Right ventricle myocardium inferior (tissue), 1 donor: Measurements from ENCODE around the gene IKZF1. TPM values are rescaled to one million over a fixed set of nuclear protein-coding genes. Genes with fewer than 3 reads are reported as not detected.

Source experiments
- ATAC-seq: fragments of 200-7000 bp; cut with Tn5 transposase; one replicate; pipeline ENCODE4 v1.9.1; 2020; ENCODE audit warnings: mild to moderate bottlenecking, moderate library complexity
- DNase-seq: peaks from one replicate; pipeline ENCODE4 v3.0.0; 2021; ENCODE audit errors: missing footprints
- intact Hi-C: fragments of 100-400 bp; cut with DNase I; formaldehyde crosslinking; loops from one replicate; pipeline ENCODE4 v1.11.0; 2022
- total RNA-seq: library from RNA; stranded (reverse); fragmentation: NEBNext Ultra II Directional; extraction: Animal tissue kit (Norgen Biotek cat#: 25700); gene quantifications from one replicate; pipeline ENCODE4 v1.2.1, GENCODE V29; 2021
- donor health status: DM: no; HTN: yes; CAD: no; lungs with severe emphysema.

The IKZF1 gene
- total RNA-seq, 1 donor from 2014 or later = 3.5 TPM

DNA sequence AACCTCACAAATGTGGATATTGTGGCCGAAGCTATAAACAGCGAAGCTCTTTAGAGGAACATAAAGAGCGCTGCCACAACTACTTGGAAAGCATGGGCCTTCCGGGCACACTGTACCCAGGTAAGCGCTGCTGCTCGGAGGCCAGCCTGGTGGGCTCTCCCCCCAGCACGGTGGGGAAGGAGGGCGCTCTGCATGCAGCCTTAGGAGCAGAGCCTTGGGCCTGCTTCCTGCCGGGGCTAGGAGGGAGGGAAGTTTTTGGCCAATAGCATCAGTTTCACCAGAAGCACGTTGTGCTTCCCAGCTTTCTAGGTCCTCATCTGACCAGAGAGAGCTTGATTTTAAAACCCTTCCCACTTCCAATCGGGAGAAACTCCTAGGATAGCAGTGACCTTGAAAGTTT is 82.8 kb downstream of the IKZF1 start:
- DNase-seq = no peak
- intact Hi-C loops = no loop called here
- ATAC-seq = no peak

DNA sequence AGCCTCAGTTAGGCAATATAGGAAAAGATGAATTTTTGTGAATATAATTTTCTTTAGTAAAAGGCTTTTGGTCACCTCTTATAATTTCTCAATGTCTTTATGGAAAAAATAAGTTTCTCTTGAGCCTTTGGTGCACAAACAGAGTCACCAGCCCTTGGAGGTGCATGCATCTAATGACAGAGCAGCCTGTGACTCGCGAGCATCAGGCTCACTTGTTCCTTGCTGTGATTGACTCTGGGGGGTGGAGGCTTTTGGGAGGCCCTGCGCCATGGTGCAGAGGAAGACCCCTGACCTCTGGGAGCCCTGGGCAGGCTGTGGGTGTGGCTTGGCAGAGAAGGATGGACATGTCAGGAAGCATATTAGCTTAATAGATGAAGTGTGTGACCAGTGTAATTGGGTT is 85.4 kb downstream of the IKZF1 start:
- no peak for DNase-seq
- no peak for ATAC-seq
- intact Hi-C loops = no loop called here

DNA sequence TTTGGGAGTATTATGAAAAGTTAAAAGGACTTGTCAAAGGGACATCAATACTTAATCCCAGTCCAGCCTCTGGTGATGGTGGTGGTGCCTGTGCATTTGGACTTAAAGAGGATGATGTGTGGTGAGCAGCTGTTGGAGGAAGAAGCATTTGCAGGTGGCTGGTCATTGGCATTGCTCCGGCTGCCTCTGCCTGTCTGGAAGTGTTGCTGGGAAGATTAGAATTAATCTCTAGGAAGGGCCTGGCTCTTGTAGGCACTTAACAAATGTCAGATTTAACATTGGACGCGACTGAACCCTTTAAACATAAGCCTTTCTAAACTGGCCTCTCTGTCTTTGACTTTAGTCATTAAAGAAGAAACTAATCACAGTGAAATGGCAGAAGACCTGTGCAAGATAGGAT is 86.9 kb downstream of the IKZF1 start:
- ATAC-seq = no peak
- no peak for DNase-seq
- intact Hi-C loops = no loop called here

DNA sequence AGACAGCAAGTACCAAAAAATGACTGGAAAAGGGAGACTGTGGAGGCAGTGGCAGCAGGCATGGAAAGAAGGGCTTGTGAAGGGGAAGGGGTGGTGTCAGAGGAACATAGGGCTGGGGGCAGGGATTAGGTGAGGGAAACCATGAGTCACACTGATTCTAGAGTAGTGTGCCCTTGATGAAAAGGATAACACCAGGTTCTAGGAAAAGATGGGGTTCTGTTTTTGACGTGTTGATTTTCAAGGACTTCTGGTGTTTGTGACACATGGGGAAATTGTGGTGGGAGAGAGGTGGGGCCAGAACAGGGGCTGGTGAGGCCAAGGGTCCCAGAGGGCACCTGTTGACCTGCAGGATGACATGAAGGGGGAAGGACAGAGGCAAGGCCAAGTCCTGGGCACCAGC is 88.6 kb downstream of the IKZF1 start:
- DNase-seq (no peak), ATAC-seq (no peak)
- intact Hi-C loops = no loop called here

GRCh38 chr7:50393547-50394252 is 89.2 kb downstream of the IKZF1 start:
- DNase-seq = no peak
- no peak for ATAC-seq
- intact Hi-C loops = no loop called here

DNA sequence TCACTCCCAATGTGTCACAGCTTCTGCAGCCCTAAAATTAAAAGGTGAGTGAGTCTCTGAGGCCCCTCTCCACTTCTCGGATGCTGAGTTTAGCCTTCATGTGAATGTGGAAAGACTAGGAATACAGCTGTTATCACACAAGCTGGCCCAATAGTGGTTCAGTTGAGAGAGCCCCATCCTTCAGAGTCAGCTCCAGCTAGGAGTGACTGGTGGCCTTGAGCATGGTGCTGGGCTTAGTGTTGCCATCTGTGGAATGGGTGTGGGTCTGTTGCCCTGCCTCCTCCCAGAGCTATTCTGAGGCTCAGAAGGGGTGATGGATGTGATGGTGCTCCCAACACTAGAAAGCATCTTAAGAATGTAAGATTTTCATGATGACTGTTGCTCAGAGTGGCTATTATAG is 89.8 kb downstream of the IKZF1 start:
- DNase-seq (no peak), ATAC-seq (no peak)
- intact Hi-C loops = no loop called here

DNA sequence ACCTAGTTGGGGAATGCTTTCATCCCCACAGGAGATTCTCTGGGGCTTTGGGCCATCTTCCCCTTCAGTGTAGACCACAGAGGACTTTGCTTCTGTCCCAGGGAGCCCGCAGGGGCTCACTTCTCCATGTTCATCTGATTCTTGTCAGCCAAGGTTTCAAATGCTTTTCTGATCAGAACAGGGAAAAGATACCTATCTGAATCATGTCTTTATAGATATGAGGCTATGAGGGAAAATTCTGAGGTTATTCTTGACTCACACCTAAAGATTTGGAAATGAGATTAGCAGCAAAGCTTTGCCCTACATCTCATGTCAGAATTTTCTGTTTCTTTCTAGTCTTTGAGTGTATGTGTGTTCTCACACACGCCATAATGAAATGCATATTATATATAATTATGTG is 92.3 kb downstream of the IKZF1 start:
- DNase-seq = no peak
- intact Hi-C loops = no loop called here
- no peak for ATAC-seq

DNA sequence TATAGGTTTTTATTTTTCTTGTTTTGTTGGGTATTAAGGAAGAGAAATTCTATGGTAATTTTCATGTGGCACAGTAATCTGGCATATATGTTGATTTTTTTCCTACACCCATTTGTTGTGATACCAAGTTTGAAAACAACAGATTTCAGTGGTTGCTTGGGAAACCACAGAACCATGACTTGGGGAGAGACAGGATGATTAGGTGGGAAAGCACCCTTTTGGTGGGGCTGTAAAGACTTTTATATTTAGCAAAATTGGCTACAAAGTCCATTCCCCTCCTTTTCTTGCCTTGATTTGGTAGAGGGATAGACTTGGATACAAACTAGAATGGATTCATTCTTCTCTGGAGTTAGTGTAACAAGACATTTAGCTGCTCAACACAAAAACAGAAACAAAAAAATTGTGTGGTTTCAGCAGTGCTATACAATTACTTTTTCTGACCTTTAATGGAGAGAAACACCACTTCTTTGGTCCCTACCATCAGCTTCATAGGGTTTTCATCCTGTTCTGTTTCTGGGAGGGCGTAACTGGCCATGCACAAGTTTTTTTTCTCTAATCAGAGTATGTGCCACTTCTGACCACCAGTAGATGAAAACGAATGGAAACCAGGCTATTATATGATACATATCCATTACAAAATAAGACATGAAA is 92.9 kb downstream of the IKZF1 start:
- no peak for ATAC-seq
- intact Hi-C loops = no loop called here
- DNase-seq = no peak

DNA sequence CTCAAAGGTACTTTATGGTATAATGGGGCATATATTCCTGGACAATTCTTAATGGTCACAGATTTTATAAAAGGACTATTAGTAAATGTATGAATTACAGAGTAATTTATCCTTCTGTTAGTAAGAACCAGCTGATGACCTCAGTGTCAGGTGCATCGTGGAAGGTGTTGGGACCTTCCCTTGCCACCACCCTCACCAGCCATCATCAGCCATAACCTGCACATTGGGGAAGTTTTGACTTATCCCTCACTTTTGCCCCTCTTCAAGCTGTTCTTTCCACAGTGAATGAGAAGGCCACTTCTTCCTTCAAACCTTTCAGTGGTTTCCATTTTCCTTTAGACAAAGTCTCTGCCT is 93.4 kb downstream of the IKZF1 start:
- intact Hi-C loops = no loop called here
- DNase-seq (no peak), ATAC-seq (no peak)

DNA sequence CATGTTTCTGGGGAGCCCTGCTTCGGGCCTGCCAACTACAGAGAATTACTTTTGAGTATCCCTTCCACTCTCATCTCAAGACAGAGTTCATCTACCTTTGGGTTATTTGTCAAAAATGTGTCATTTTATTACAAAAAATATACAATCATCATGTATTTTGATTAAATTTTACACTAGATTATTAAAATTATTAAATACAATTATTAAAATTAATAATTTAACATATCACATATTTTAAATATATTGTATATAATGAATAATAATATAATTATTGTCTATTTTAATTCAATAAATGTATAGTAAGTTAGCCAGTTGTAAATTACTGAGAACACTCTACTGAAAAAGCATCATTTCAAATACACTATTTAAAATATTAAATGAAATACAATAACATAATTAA is 94.7 kb downstream of the IKZF1 start:
- no peak for DNase-seq
- intact Hi-C loops = no loop called here
- ATAC-seq = no peak

DNA sequence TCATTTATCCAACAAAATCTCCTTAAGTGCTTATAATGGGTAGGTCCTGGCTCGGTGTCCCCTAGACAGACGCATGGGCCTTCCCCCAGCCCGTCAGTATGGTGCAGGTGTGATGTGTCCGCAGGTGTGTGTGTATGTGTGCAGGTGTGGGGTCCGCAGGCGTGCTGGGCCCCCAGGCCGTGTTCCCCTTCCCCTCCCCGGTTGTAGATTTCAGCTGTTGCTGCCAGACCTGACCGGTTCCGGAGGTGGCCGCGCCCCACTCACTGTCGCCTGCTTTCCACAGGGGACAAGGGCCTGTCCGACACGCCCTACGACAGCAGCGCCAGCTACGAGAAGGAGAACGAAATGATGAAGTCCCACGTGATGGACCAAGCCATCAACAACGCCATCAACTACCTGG is 95.1 kb downstream of the IKZF1 start:
- intact Hi-C loops = no loop called here
- ATAC-seq (no peak), DNase-seq (no peak)

DNA sequence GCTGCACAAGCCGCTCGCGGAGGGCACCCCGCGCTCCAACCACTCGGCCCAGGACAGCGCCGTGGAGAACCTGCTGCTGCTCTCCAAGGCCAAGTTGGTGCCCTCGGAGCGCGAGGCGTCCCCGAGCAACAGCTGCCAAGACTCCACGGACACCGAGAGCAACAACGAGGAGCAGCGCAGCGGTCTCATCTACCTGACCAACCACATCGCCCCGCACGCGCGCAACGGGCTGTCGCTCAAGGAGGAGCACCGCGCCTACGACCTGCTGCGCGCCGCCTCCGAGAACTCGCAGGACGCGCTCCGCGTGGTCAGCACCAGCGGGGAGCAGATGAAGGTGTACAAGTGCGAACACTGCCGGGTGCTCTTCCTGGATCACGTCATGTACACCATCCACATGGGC is 95.6 kb downstream of the IKZF1 start:
- ATAC-seq (no peak), DNase-seq (no peak)
- intact Hi-C loops = no loop called here

DNA sequence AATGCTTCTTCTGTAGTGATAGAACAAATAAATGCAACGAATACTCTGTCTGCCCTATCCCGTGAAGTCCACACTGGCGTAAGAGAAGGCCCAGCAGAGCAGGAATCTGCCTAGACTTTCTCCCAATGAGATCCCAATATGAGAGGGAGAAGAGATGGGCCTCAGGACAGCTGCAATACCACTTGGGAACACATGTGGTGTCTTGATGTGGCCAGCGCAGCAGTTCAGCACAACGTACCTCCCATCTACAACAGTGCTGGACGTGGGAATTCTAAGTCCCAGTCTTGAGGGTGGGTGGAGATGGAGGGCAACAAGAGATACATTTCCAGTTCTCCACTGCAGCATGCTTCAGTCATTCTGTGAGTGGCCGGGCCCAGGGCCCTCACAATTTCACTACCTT is 99.9 kb downstream of the IKZF1 start:
- DNase-seq (no peak), ATAC-seq (no peak)
- intact Hi-C loops = no loop called here

DNA sequence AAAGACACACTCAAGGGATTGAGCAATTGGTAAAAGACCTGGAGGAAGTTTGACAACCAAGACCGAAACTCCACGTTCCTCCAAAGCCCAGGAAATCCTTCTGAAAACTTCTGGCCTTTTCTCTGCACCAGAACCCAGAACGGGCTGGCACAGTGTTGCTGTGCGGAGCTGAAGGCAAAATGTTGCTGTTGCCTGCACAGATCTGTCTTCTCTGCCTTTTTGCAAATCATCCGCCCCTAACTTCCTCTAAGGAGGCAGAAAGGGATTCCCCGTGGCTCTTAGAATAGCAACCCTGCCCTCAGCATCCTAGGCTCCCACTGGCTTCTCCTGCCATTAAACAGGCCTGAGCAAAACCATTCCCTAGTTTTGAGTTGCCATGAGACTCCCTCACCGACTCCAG is 100.7 kb downstream of the IKZF1 start:
- ATAC-seq = no peak
- intact Hi-C loops = no loop called here
- no peak for DNase-seq

DNA sequence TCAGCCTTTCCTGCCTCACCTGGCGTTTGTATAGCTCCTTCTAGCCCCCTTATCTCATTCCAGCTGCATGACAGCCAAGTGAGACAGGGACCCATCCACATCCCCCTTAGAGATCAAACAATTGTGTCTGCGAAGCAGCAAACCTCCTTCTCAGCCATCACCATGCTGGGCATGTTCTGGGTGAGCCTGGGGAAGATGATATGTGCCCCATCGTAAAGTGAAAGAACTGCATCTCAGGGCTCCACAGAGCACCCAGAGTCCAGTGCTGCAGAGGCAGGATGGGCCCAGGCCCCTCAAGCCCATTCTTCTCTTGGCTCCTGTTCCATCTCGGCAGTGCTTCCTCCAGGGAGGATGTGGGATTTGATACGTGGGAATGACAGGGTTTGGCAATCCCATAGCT is 102.4 kb downstream of the IKZF1 start:
- DNase-seq (no peak), ATAC-seq (no peak)
- intact Hi-C loops = no loop called here

DNA sequence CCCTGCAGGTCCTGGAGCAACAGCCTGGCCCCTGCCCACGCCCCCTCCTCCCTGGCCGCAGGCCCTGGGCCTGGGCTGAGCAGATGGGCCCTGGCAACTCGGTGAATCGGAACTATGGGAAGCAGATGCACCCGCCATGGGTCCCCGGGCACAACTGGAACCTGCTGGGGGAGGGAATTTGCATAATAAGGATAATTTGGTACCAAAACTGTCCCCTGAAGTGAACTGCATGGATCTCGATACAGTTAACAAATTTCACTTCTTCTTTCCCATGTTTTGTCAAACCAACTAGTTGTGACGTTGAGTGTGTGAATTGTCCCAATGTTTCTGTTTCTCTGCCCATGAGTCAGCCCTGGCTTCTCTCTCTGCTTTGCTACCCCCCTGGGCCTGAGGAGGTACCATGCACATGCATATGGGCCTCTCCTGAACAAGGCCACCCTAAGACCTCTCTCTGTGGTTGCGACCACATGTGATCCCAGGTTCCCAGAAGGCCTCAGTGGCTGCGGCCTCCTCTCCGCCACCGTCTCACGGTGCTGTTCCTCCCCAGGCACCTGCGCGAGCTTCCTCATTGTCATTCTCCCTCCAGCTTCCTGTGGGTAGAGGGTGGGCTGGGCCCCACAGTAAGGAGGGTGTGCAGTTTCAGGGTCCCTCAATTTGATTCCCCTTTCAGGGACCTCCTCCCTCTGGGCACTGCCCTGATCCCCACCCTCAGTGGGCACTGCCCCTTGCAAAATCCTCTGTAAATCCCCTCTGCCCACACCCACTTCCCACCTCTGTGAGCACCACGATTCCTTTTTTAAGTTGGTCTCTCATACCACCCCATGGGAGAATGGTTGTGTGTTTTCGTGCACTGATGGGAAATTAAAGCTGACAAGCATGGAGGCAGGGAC is 105.6 kb downstream of the IKZF1 start:
- ATAC-seq (no peak), DNase-seq (no peak)
- intact Hi-C loops = no loop called here

DNA sequence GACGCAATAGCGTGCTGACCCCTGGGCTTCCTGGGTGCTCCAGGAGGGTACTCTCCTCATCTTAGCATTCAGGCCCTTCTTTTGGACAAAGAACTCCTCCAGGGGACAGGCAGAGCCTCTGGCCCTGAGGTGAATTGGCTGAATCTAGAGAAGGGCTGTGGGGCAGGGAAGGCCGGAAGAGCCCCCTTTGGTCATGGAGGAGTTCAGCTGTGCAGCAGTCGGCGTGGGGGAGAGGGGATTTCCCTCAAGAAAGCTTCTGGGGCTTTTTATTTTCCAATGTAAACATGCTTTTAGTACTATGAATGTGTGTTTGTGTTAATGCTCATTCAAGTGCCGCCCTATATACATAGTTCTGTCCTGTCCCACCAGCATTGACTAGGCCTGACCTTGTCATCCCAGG is 106.8 kb downstream of the IKZF1 start:
- no peak for ATAC-seq
- intact Hi-C loops = no loop called here

DNA sequence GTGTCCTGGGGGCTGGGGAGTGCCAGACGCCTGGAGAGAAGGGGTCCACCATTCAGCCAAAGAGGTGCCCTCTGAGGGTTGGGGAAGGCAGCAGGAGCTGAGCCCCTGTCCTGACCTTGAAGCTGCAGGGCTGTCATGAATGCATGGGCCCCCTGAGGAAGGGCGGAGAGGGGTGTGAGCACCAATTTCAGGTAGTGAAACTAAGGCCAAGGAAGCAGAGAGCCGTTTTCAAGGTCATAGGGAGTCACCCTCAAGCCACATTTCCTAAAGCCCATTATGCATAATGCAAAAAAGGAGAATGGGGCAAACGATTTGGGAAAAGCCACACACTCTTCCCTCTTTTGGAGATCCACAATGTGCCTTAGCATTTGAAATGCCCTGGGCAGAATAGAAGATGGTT is 108.5 kb downstream of the IKZF1 start:
- intact Hi-C loops = no loop called here
- ATAC-seq = no peak
- no peak for DNase-seq

More for the DNA sequence above, 106.8 kb downstream of the IKZF1 start:
- no peak for DNase-seq

GRCh38 chr7:50413561-50413960 is 109.0 kb downstream of the IKZF1 start:
- no peak for ATAC-seq
- DNase-seq = no peak
- intact Hi-C loops = no loop called here

- intact Hi-C loops = loop anchor here (5.0 kb wide), 3 partner anchors 209 to 324 kb away; partner anchors contain the start of gene ZPBP
- ATAC-seq = no peak
- DNase-seq = no peak
These were observed 111.4 kb downstream of the IKZF1 start for GRCh38 chr7:50415844-50416364.
